HepG2 (cell line): ENCODE measurements around the gene NAIF1. TPM values are rescaled to one million over a fixed set of nuclear protein-coding genes. Genes with fewer than 3 reads are reported as not detected.

ENCODE experiments used
- BRCA1 ChIP-seq: sonication (generic); formaldehyde crosslinking; IDR thresholded peaks from 2 replicates; pipeline ENCODE4 v1.4.0; 2020; ENCODE audit warnings: missing genetic modification reagents
- EP300 ChIP-seq, 3 experiments: sonication (generic) in 1 of 3; formaldehyde crosslinking in 1 of 3; IDR thresholded peaks; 2 replicates each; pipeline versions ENCODE4 v1.5.1 to v1.6.1; 2011 to 2020; ENCODE audit warnings: low read depth in 2 of 3, low read length in 2 of 3, borderline replicate concordance in 1 of 3, improper control_type of control experiment in 1 of 3, mild to moderate bottlenecking in 1 of 3, missing genetic modification reagents in 1 of 3, moderate library complexity in 1 of 3
- FOXC1 ChIP-seq: sonication (generic); formaldehyde crosslinking; IDR thresholded peaks from 2 replicates; pipeline ENCODE4 v1.8.0; 2022; ENCODE audit warnings: mild to moderate bottlenecking, missing genetic modification reagents, borderline replicate concordance
- HOXA9 ChIP-seq: sonication (generic); formaldehyde crosslinking; IDR thresholded peaks from 2 replicates; pipeline ENCODE4 v1.8.1; 2022; ENCODE audit warnings: missing genetic modification reagents, mild to moderate bottlenecking, moderate library complexity, borderline replicate concordance
- MAZ ChIP-seq, 2 experiments: sonication (generic) in 1 of 2; formaldehyde crosslinking in 1 of 2; IDR thresholded peaks; 2 replicates each; pipeline versions ENCODE4 v1.5.0 to v1.6.1; 2012 to 2020; ENCODE audit warnings: low read depth in 2 of 2, mild to moderate bottlenecking in 2 of 2, borderline replicate concordance in 1 of 2, improper control_type of control experiment in 1 of 2, low read length in 1 of 2, missing genetic modification reagents in 1 of 2, moderate library complexity in 1 of 2
- ONECUT2 ChIP-seq: sonication (generic); formaldehyde crosslinking; IDR thresholded peaks from 2 replicates; pipeline ENCODE4 v1.4.0; 2020; ENCODE audit warnings: missing genetic modification reagents
- PAF1 ChIP-seq: IDR thresholded peaks from 2 replicates; pipeline ENCODE4 v1.6.1; 2016; ENCODE audit warnings: missing genetic modification reagents, missing compliant biosample characterization
- PHB2 ChIP-seq: fragments of 450-650 bp; IDR thresholded peaks from 2 replicates; pipeline ENCODE4 v1.6.1; 2018; ENCODE audit not compliant: partially characterized antibody
- POLR2G ChIP-seq: fragments of 200-400 bp; formaldehyde crosslinking; IDR thresholded peaks from 2 replicates; pipeline ENCODE4 v1.6.1; 2018; ENCODE audit warnings: mild to moderate bottlenecking, low read depth, low read length, moderate library complexity
- STAT5B ChIP-seq: sonication (generic); formaldehyde crosslinking; IDR thresholded peaks from 2 replicates; pipeline ENCODE4 v1.4.0; 2020; ENCODE audit warnings: missing genetic modification reagents
- ZNF34 ChIP-seq: sonication (generic); formaldehyde crosslinking; IDR thresholded peaks from 2 replicates; pipeline ENCODE4 v1.4.0; 2020; ENCODE audit warnings: mild to moderate bottlenecking, missing genetic modification reagents, borderline replicate concordance
- ZNF547 ChIP-seq: sonication (generic); formaldehyde crosslinking; IDR thresholded peaks from 2 replicates; pipeline ENCODE4 v1.5.1; 2020; ENCODE audit warnings: mild to moderate bottlenecking, missing genetic modification reagents
- polyA plus RNA-seq, 8 experiments: library from polyadenylated mRNA; depleted of rRNA in 3 of 8; stranded (reverse) in 7 of 8; unstranded in 1 of 8; fragments of >200 nt; fragmentation: Illumina TruSeq in 4 of 8; extraction: Trizol in 4 of 8; gene quantifications; 2 replicates each; pipeline versions ENCODE4 v1.2.1 to v1.2.3, GENCODE V29; 2011 to 2016; ENCODE audit warnings: low read depth in 4 of 8, missing spikeins in 1 of 8, mixed read lengths in 1 of 8; ENCODE audit not compliant: insufficient read depth in 1 of 8
- total RNA-seq, 5 experiments: library from RNA; depleted of rRNA; stranded (reverse); fragments of >200 nt; fragmentation: Illumina TruSeq; extraction: Trizol; gene quantifications; 2 replicates each; pipeline ENCODE4 v1.2.3, GENCODE V29; 2016; ENCODE audit warnings: low read depth in 1 of 5
- TF ChIP-seq, protein P1 (sequence below): sonication (generic); formaldehyde crosslinking; IDR thresholded peaks from 2 replicates; pipeline ENCODE4 v1.5.1; 2020; ENCODE audit warnings: missing genetic modification reagents, mild to moderate bottlenecking, borderline replicate concordance
- TF ChIP-seq, protein P2 (sequence below): IDR thresholded peaks from 2 replicates; pipeline ENCODE4 v1.6.1; 2016; ENCODE audit warnings: mild to moderate bottlenecking, missing biosample characterization, missing genetic modification reagents
- TF ChIP-seq, protein P3 (sequence below): sonication (generic); formaldehyde crosslinking; IDR thresholded peaks from 2 replicates; pipeline ENCODE4 v1.4.0; 2020; ENCODE audit warnings: mild to moderate bottlenecking, missing genetic modification reagents, borderline replicate concordance
- TF ChIP-seq, protein P4 (sequence below): sonication (generic); formaldehyde crosslinking; IDR thresholded peaks from 2 replicates; pipeline ENCODE4 v1.8.1; 2023; ENCODE audit warnings: mild to moderate bottlenecking, moderate library complexity, missing genetic modification reagents
- TF ChIP-seq, protein P5 (sequence below): IDR thresholded peaks from 2 replicates; pipeline ENCODE4 v1.6.1; 2016; ENCODE audit warnings: missing compliant biosample characterization, missing genetic modification reagents, borderline replicate concordance
- TF ChIP-seq, protein P6 (sequence below): IDR thresholded peaks from 2 replicates; pipeline ENCODE4 v1.6.1; 2016
- TF ChIP-seq, protein P7 (sequence below): sonication (generic); formaldehyde crosslinking; IDR thresholded peaks from 2 replicates; pipeline ENCODE4 v1.5.1; 2020; ENCODE audit warnings: mild to moderate bottlenecking, missing genetic modification reagents, moderate library complexity

NAIF1 gene
- total and polyA plus RNA-seq, 2 of the 13 experiments (the other 11 are each of a cell fraction or from before 2014, with no cell fraction given) = 6.0 to 6.9 TPM

DNA sequence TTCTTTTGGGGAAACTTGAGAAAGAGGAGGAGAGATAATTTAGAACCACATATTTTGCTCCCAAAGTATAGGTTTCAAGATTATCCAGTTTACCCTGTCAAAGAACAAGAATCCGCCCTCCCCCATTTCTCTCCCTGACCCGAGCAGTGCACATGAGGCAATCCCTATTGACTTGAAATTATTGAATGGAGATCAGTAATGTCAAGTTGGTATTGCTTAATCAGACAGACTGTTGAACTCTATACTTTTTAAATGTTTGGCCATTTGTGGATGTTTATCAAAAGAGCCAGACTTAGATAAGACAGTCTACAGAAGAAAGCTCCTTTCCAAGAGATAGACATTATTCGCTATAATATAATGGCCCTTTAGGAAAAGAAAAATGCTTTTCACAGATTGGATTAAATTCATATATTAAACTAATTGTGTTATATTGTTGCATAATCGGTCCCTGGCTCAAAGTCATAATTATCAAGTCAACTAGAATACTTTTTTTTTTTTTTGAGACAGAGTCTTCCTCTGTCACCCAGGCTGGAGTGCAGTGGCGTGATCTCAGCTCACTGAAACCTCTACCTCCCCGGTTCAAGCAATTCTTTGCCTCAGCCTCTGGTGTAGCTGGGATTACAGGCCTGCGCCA lies 6.2 kb upstream of the NAIF1 start (continued):
- TF ChIP-seq, protein P1, sequence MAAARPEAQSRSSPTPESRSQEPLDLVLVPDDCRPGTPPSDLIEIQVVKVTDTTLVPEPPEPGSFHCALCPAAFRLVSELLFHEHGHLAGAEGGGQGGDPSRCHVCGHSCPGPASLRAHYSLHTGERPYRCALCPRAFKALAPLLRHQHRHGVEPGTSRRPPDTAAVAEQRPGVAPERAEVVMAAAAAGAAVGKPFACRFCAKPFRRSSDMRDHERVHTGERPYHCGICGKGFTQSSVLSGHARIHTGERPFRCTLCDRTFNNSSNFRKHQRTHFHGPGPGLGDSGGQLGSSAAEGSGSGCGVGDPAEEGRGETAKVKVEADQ = no peak
- TF ChIP-seq, protein P2, sequence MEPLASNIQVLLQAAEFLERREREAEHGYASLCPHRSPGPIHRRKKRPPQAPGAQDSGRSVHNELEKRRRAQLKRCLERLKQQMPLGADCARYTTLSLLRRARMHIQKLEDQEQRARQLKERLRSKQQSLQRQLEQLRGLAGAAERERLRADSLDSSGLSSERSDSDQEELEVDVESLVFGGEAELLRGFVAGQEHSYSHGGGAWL (CRISPR knock-in tag) = no peak
- no peak for TF ChIP-seq ZNF34 (CRISPR knock-in tag)
- TF ChIP-seq, protein P3, sequence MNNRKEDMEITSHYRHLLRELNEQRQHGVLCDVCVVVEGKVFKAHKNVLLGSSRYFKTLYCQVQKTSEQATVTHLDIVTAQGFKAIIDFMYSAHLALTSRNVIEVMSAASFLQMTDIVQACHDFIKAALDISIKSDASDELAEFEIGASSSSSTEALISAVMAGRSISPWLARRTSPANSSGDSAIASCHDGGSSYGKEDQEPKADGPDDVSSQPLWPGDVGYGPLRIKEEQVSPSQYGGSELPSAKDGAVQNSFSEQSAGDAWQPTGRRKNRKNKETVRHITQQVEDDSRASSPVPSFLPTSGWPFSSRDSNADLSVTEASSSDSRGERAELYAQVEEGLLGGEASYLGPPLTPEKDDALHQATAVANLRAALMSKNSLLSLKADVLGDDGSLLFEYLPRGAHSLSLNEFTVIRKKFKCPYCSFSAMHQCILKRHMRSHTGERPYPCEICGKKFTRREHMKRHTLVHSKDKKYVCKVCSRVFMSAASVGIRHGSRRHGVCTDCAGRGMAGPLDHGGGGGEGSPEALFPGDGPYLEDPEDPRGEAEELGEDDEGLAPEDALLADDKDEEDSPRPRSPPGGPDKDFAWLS (CRISPR knock-in tag) = no peak
- no peak for TF ChIP-seq FOXC1 (CRISPR knock-in tag)
- no peak for TF ChIP-seq POLR2G
- no peak for TF ChIP-seq PHB2
- no peak for TF ChIP-seq HOXA9 (CRISPR knock-in tag)
- TF ChIP-seq ONECUT2 (CRISPR knock-in tag) = peak; percentile 87
- TF ChIP-seq, protein P4, sequence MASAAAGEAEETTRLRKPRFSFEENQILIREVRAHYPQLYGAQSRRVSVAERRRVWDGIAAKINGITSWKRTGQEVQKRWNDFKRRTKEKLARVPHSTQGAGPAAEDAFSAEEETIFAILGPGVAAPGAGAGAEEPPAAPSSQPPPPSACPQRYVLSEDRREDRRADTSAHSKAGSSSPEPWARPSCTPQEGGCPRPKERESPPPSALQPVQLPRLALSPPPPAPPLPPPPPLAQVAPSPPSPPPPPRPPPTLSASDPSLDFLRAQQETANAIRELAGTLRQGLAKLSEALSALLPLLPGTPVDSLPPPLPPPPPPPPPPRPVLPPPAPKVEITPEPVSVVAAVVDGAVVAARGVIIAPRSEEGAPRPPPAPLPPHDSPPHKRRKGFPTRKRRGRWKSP (CRISPR knock-in tag) = peak; percentile 38; the same call in 1 of the 2 replicates
- no peak for TF ChIP-seq BRCA1 (CRISPR knock-in tag)
- TF ChIP-seq MAZ (IDR thresholded peaks at IDR 0.05; ENCODE audit: borderline replicate concordance, low read depth, low read length) = no peak
- no peak for TF ChIP-seq MAZ (CRISPR knock-in tag; IDR thresholded peaks at IDR 0.05; ENCODE audit: low read depth)
- no peak for TF ChIP-seq ZNF547 (CRISPR knock-in tag)
- peak; percentile 65 to 89; a peak in 3 of 4 replicates for TF ChIP-seq EP300 (IDR thresholded peaks at IDR 0.05; ENCODE audit: low read depth in 2 of 2, low read length in 2 of 2)
- TF ChIP-seq EP300 (CRISPR knock-in tag; IDR thresholded peaks at IDR 0.05; ENCODE audit: borderline replicate concordance) = no peak
- TF ChIP-seq, protein P5, sequence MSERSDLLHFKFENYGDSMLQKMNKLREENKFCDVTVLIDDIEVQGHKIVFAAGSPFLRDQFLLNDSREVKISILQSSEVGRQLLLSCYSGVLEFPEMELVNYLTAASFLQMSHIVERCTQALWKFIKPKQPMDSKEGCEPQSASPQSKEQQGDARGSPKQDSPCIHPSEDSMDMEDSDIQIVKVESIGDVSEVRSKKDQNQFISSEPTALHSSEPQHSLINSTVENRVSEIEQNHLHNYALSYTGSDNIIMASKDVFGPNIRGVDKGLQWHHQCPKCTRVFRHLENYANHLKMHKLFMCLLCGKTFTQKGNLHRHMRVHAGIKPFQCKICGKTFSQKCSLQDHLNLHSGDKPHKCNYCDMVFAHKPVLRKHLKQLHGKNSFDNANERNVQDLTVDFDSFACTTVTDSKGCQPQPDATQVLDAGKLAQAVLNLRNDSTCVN (CRISPR knock-in tag) = no peak
- TF ChIP-seq, protein P6, sequence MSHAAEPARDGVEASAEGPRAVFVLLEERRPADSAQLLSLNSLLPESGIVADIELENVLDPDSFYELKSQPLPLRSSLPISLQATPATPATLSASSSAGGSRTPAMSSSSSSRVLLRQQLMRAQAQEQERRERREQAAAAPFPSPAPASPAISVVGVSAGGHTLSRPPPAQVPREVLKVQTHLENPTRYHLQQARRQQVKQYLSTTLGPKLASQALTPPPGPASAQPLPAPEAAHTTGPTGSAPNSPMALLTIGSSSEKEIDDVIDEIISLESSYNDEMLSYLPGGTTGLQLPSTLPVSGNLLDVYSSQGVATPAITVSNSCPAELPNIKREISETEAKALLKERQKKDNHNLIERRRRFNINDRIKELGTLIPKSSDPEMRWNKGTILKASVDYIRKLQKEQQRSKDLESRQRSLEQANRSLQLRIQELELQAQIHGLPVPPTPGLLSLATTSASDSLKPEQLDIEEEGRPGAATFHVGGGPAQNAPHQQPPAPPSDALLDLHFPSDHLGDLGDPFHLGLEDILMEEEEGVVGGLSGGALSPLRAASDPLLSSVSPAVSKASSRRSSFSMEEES (CRISPR knock-in tag) = no peak
- TF ChIP-seq, protein P7, sequence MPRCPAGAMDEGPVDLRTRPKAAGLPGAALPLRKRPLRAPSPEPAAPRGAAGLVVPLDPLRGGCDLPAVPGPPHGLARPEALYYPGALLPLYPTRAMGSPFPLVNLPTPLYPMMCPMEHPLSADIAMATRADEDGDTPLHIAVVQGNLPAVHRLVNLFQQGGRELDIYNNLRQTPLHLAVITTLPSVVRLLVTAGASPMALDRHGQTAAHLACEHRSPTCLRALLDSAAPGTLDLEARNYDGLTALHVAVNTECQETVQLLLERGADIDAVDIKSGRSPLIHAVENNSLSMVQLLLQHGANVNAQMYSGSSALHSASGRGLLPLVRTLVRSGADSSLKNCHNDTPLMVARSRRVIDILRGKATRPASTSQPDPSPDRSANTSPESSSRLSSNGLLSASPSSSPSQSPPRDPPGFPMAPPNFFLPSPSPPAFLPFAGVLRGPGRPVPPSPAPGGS (CRISPR knock-in tag) = no peak
- TF ChIP-seq STAT5B = no peak
- no peak for TF ChIP-seq PAF1 (CRISPR knock-in tag)
